Muscle of back (tissue), 11 donors: ENCODE measurements around the gene FSTL4. TPM values are rescaled to one million over a fixed set of nuclear protein-coding genes. Genes with fewer than 3 reads are reported as not detected.
A peak's percentile ranks its signal among the peaks of the same experiment; 100 is the strongest.

Experiments
- DNase-seq, 3 donors: peaks; one replicate each; pipeline versions ENCODE4 v3.0.0 to v3.0.0-alpha.2; 2013
- polyA plus RNA-seq, 10 donors: library from polyadenylated mRNA; unstranded; fragments of 120-200 nt; gene quantifications; one replicate each; pipeline ENCODE4 v1.2.1, GENCODE V29; 2013; ENCODE audit not compliant: insufficient read length in 10 of 10

FSTL4 gene
- polyA plus RNA-seq, 10 donors, result 0.76 to 3.9 (median 2.0) TPM

GRCh38 chr5:133368916-133369783 lies 243.2 kb downstream of the FSTL4 start:
- no peak for DNase-seq

- peak in 1 of 3 donors; percentile 50 for DNase-seq
Observed at GRCh38 chr5:133367984-133368383, 244.4 kb downstream of the FSTL4 start.

GRCh38 chr5:133367071-133367786 lies 245.1 kb downstream of the FSTL4 start:
- peak; percentile 47 to 86 (median 71) for DNase-seq

GRCh38 chr5:133366438-133366837 lies 245.9 kb downstream of the FSTL4 start:
- DNase-seq, result no peak

- DNase-seq, result no peak
Observed at GRCh38 chr5:133365738-133366137, 246.6 kb downstream of the FSTL4 start.

GRCh38 chr5:133364936-133365707 lies 247.2 kb downstream of the FSTL4 start:
- DNase-seq, result peak in 1 of 3 donors; percentile 48

GRCh38 chr5:133363807-133364587 lies 248.3 kb downstream of the FSTL4 start:
- DNase-seq, result no peak

GRCh38 chr5:133362438-133362837 lies 249.9 kb downstream of the FSTL4 start:
- DNase-seq, result no peak

- DNase-seq, result no peak
Observed at GRCh38 chr5:133361922-133362321, 250.4 kb downstream of the FSTL4 start.

- DNase-seq, result no peak
Observed at GRCh38 chr5:133360693-133361472, 251.5 kb downstream of the FSTL4 start.

GRCh38 chr5:133359861-133360260 lies 252.5 kb downstream of the FSTL4 start:
- DNase-seq, result no peak

GRCh38 chr5:133358271-133358670 lies 254.1 kb downstream of the FSTL4 start:
- DNase-seq, result no peak

GRCh38 chr5:133357758-133358157 lies 254.6 kb downstream of the FSTL4 start:
- DNase-seq, result no peak

GRCh38 chr5:133356984-133357421 lies 255.3 kb downstream of the FSTL4 start:
- DNase-seq, result no peak

GRCh38 chr5:133356396-133356983 lies 255.9 kb downstream of the FSTL4 start:
- DNase-seq, result no peak

- no peak for DNase-seq
Observed at GRCh38 chr5:133354323-133355185, 257.8 kb downstream of the FSTL4 start.

- DNase-seq, result peak in 1 of 3 donors; percentile 31
Observed at GRCh38 chr5:133353741-133354140, 258.6 kb downstream of the FSTL4 start.

- DNase-seq, result no peak
Observed at GRCh38 chr5:133348406-133348805, 263.9 kb downstream of the FSTL4 start.

- DNase-seq, result no peak
Observed at GRCh38 chr5:133347039-133347438, 265.3 kb downstream of the FSTL4 start.
